Stomach (tissue), 9 donors: ENCODE data around the gene C19orf53. TPM values are rescaled to one million over a fixed set of nuclear protein-coding genes. Genes with fewer than 3 reads are reported as not detected.

Source experiments
- DNase-seq, 2 donors: peaks; one replicate each; pipeline versions ENCODE4 v3.0.0 to v3.0.0-alpha.2; 2013 to 2019
- H3K27ac ChIP-seq, 5 donors: fragments of 200-600 bp in 4 of 5; sonication (generic) in 4 of 5; one replicate each; pipeline ENCODE4 v1.5.1; 2013 to 2019; ENCODE audit warnings: mild to moderate bottlenecking in 1 of 5, moderate library complexity in 1 of 5
- H3K27me3 ChIP-seq, 3 donors: fragments of 200-600 bp; sonication (generic); one replicate each; pipeline ENCODE4 v1.5.1; 2017 to 2019; ENCODE audit warnings: mixed run types in 1 of 3
- H3K36me3 ChIP-seq, 4 donors: fragments of 200-600 bp; sonication (generic); 1 replicate in 3 of 4; 2 replicates in 1 of 4; pipeline ENCODE4 v1.5.1; 2016 to 2019
- H3K4me1 ChIP-seq, 4 donors: fragments of 200-600 bp; sonication (generic); one replicate each; pipeline ENCODE4 v1.5.1; 2016 to 2019
- H3K4me3 ChIP-seq, 4 donors: fragments of 200-600 bp; sonication (generic) in 3 of 4; one replicate each; pipeline ENCODE4 v1.5.1; 2016 to 2019; ENCODE audit warnings: mild to moderate bottlenecking in 1 of 4
- H3K9me3 ChIP-seq, 4 donors: fragments of 200-600 bp; sonication (generic); one replicate each; pipeline ENCODE4 v1.5.1; 2016 to 2019
- EP300 ChIP-seq: sonication (generic); formaldehyde crosslinking; IDR thresholded peaks from one replicate; pipeline ENCODE4 v1.6.1; 2017; ENCODE audit warnings: antibody characterized with exemption
- POLR2A ChIP-seq, 4 donors: fragments of 450-650 bp; IDR thresholded peaks; one replicate each; pipeline ENCODE4 v1.6.1; 2016; ENCODE audit warnings: antibody characterized with exemption in 4 of 4, control low read depth in 2 of 4, mild to moderate bottlenecking in 1 of 4, moderate library complexity in 1 of 4
- POLR2AphosphoS5 ChIP-seq, 3 donors: sonication (generic); formaldehyde crosslinking; IDR thresholded peaks; one replicate each; pipeline ENCODE4 v1.6.1; 2016; ENCODE audit warnings: antibody characterized with exemption in 3 of 3
- WGBS, 5 donors: extraction: QIAGEN DNeasy Blood & Tissue Kit in 3 of 5; methylation state at CpG; one replicate each; pipeline versions ENCODE4 v1.1.5 to v1.1.7; 2013 to 2018; 5-methylcytosine and 5-hydroxymethylcytosine counted together
- intact Hi-C: fragments of 100-400 bp; cut with DNase I; formaldehyde crosslinking; loops from one replicate; pipeline ENCODE4 v1.15.1; 2023; ENCODE audit warnings: low total_unique reads
- polyA plus RNA-seq, 3 donors: library from polyadenylated mRNA; stranded (reverse); fragments of 200-250 nt; gene quantifications; one replicate each; pipeline ENCODE4 v1.2.3, GENCODE V29; 2013
- total RNA-seq, 5 donors: library from RNA; depleted of rRNA; stranded (reverse); fragments of >200 nt; gene quantifications; one replicate each; pipeline versions ENCODE4 v1.1.0 to v1.2.3, GENCODE V29; 2014 to 2016
- TF ChIP-seq, protein P1 (sequence below), 7 experiments: fragments of 450-650 bp in 4 of 7; fragments of 200-600 bp in 3 of 7; sonication (generic) in 3 of 7; IDR thresholded peaks; one replicate each; pipeline ENCODE4 v1.5.1; 2016 to 2019; ENCODE audit warnings: antibody characterized with exemption in 7 of 7, control low read depth in 2 of 7, mild to moderate bottlenecking in 1 of 7
- donor health status: healthy with polysubstance abuse.
- donor health status: Bipolar disorder and iron deficiency.
- donor health status: healthy.

Gene C19orf53
- total and polyA plus RNA-seq, 8 donors: 14.7 to 271 (median 191) TPM

DNA sequence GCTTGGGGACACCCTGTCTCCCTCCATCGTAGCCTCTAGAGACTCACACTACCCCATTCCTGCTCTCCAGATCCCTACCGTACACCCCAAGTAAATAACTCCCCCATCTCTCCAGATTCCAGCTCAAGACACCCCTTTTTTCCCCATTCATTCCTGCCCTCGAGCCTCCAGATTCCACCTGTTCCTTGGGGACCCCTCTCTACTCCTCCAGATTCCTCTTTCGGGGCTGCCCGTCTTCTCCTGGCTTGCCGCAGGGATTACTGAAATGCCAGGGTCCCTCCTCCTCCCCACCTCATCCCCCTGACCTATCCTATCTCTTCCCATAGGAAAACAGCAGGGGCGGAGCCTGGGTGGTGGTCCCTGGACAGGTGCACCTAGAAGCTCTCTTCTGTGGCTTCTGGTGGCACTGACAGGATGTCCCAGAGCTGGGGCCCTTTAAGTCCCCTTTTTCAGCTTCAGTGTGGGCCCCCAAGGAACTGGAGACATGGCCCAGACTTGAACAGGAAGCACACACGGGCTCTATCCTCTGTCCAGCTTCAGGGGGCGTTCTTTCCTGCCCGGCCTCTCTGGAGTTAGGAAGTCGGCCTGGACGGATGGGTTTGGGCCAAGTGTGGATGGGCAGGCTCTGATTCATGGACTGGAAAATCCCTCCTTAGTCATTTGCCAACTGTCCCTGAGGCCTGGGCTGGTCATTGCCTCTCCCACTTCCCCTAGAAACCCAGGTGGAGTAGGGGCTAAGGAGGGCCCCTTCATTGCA is 22.2 kb downstream of the C19orf53 start:
- peaks cover 16 to 46% (median 34%) of the 10 kb centered on the region in 4 donors for H3K4me1 ChIP-seq
- peak; percentile 53 to 79 for DNase-seq
- peak overlapping the region; percentile 26 to 98 (median 95) for H3K27ac ChIP-seq
- H3K4me3 ChIP-seq: peak overlapping the region; percentile 69 to 90 (median 80)
- no peaks in the 10 kb centered on the region for H3K27me3 ChIP-seq
- no peaks in the 10 kb centered on the region for H3K9me3 ChIP-seq
- intact Hi-C loops: no loop called here
- no peak for TF ChIP-seq EP300
- peak in 1 of 3 donors; percentile 43 for TF ChIP-seq POLR2AphosphoS5 (IDR thresholded peaks at IDR 0.05)
- TF ChIP-seq POLR2A (IDR thresholded peaks at IDR 0.05): no peak
- TF ChIP-seq, protein P1, sequence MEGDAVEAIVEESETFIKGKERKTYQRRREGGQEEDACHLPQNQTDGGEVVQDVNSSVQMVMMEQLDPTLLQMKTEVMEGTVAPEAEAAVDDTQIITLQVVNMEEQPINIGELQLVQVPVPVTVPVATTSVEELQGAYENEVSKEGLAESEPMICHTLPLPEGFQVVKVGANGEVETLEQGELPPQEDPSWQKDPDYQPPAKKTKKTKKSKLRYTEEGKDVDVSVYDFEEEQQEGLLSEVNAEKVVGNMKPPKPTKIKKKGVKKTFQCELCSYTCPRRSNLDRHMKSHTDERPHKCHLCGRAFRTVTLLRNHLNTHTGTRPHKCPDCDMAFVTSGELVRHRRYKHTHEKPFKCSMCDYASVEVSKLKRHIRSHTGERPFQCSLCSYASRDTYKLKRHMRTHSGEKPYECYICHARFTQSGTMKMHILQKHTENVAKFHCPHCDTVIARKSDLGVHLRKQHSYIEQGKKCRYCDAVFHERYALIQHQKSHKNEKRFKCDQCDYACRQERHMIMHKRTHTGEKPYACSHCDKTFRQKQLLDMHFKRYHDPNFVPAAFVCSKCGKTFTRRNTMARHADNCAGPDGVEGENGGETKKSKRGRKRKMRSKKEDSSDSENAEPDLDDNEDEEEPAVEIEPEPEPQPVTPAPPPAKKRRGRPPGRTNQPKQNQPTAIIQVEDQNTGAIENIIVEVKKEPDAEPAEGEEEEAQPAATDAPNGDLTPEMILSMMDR (IDR thresholded peaks at IDR 0.05): no peak
- no peaks in the 10 kb centered on the region for H3K36me3 ChIP-seq
- 11 to 22% (median 15%) methylated on average over 8 to 12 of the region's 12 CpGs for WGBS, 5 donors

DNA sequence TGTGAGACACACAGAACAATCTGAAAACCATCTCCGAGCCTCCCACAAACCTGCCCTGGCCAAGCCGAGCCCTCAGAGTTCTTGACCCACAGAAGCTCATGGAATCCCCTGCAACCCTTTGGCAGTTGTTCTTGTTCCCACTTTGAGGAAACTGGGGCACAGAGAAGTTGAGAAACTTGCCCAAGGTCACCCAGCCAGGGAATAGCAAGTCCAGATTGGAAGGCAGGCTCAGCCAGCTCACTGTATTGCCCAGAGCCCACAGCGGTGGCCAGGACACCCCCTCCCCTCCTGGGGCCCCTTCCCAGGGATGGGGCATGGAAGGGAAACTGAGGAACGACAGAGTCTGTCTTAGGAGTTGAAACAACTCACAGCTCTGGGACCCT is 22.8 kb downstream of the C19orf53 start:
- H3K4me1 ChIP-seq: peaks cover 16 to 46% (median 34%) of the 10 kb centered on the region in 4 donors
- WGBS, 5 donors: 72 to 85% (median 76%) methylated on average over 4 of the region's 4 CpGs
- H3K36me3 ChIP-seq: no peaks in the 10 kb centered on the region
- no peak for DNase-seq
- H3K4me3 ChIP-seq: no peak overlapping the region
- intact Hi-C loops: no loop called here
- peak overlapping the region; percentile 52 to 98 (median 95) for H3K27ac ChIP-seq
- no peaks in the 10 kb centered on the region for H3K9me3 ChIP-seq
- H3K27me3 ChIP-seq: no peaks in the 10 kb centered on the region
- TF ChIP-seq EP300 (no peak), POLR2AphosphoS5 (IDR thresholded peaks at IDR 0.05) (no peak), POLR2A (IDR thresholded peaks at IDR 0.05) (no peak)
- TF ChIP-seq, protein P1 (IDR thresholded peaks at IDR 0.05): no peak

DNA sequence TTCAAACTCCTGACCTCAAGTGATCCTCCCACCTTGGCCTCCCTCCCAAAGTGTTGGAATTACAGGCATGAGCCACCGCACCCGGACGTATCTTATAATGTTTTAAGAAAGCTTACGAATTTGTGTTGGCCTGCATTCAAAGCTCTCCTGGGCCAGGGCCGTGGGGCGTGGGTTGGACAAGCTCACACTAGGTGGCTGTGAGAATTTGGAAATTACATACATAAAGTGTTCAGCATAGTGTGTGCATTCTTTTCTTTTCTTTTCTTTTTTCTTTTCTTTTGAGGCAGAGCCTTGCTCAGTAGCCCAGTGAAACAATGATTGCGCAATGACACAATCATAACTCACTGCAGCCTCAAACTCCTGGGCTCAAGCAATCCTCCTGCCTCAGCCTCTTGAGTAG is 23.6 kb downstream of the C19orf53 start:
- peaks cover 16 to 50% (median 35%) of the 10 kb centered on the region in 4 donors for H3K4me1 ChIP-seq
- peak overlapping the region in 4 of 5 donors; percentile 92 to 98 (median 95) for H3K27ac ChIP-seq
- H3K27me3 ChIP-seq: no peaks in the 10 kb centered on the region
- no peak overlapping the region for H3K4me3 ChIP-seq
- no peaks in the 10 kb centered on the region for H3K9me3 ChIP-seq
- intact Hi-C loops: no loop called here
- no peak for TF ChIP-seq POLR2A (IDR thresholded peaks at IDR 0.05)
- TF ChIP-seq EP300: no peak
- DNase-seq: peak in 1 of 2 donors; percentile 65
- WGBS, 5 donors: 27 to 39% (median 38%) methylated on average over 7 of the region's 7 CpGs
- no peaks in the 10 kb centered on the region for H3K36me3 ChIP-seq

DNA sequence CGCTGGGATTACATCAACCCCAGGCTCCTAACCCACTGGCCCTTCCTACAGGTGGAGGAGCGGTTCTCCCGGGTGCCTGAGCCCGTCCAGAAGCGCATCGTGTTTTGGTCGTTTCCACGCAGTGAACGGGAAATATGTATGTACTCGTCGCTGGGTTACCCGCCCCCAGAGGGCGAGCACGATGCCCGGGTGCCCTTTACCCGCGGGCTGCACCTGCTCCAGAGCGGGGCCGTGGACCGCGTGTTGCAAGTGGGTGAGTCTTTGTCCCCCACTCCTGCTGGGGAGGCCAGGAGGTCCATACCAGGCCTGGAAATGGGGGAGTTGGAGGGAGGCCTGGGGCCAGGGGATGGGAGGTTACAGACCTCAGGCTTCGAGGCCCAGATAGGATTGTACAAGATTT is 25.4 kb downstream of the C19orf53 start:
- 93 to 95% (median 94%) methylated on average over 22 of the region's 22 CpGs for WGBS, 5 donors
- intact Hi-C loops: no loop called here
- Histone ChIP-seq H3K27ac (no peak overlapping the region), H3K4me1 (peaks cover 16 to 42% (median 36%) of the 10 kb centered on the region in 4 donors), H3K27me3 (no peaks in the 10 kb centered on the region), H3K4me3 (no peak overlapping the region), H3K36me3 (peaks cover 0 to 2% (median 2%) of the 10 kb centered on the region in 4 donors), H3K9me3 (no peaks in the 10 kb centered on the region)
- no peak for TF ChIP-seq EP300
- TF ChIP-seq POLR2AphosphoS5 (IDR thresholded peaks at IDR 0.05): no peak
- TF ChIP-seq POLR2A (IDR thresholded peaks at IDR 0.05): no peak
- TF ChIP-seq, protein P1 (IDR thresholded peaks at IDR 0.05): no peak
- no peak for DNase-seq

DNA sequence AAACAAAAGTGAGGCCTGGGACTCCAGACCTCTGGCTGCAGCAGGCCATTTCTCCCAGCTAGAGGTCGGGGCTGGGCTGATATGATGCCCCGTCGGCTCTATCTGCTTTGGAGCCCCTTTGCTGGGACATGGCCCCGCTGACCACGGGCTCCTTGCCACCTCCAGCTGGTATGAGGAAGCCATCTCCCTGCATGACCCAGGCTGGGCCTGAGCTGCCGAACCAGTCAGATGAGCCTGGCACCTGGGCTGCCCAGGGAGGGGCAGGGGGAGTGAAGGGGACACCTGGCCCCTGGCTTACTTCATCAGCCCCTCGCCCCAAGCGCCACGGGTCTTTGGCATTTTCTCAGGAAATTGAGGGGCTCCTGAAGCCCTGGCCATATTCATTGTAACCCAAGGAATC is 28.8 kb downstream of the C19orf53 start:
- no peaks in the 10 kb centered on the region for H3K27me3 ChIP-seq
- H3K27ac ChIP-seq: peak overlapping the region; percentile 34 to 70 (median 61)
- WGBS, 5 donors: 33 to 75% (median 40%) methylated on average over 6 to 9 of the region's 9 CpGs
- no peak overlapping the region for H3K4me3 ChIP-seq
- TF ChIP-seq POLR2A (IDR thresholded peaks at IDR 0.05) (no peak), POLR2AphosphoS5 (IDR thresholded peaks at IDR 0.05) (no peak), EP300 (no peak)
- TF ChIP-seq, protein P1 (IDR thresholded peaks at IDR 0.05): no peak
- H3K9me3 ChIP-seq: no peaks in the 10 kb centered on the region
- peaks cover 0 to 15% (median 9%) of the 10 kb centered on the region in 4 donors for H3K4me1 ChIP-seq
- DNase-seq: peak in 1 of 2 donors; percentile 77
- peaks cover 3 to 26% (median 13%) of the 10 kb centered on the region in 4 donors for H3K36me3 ChIP-seq
- intact Hi-C loops: no loop called here
